Uterus (tissue), 4 donors: ENCODE data around the gene DENND1A. TPM values are rescaled to one million over a fixed set of nuclear protein-coding genes. Genes with fewer than 3 reads are reported as not detected.
A peak's percentile ranks its signal among the peaks of the same experiment; 100 is the strongest.
"Not testable (repeated sequence)": the region's sequence is repeated elsewhere in the genome, so short reads cannot be mapped to it uniquely, and the experiment has no call there.

Source experiments
- DNase-seq, 2 donors: peaks; one replicate each; pipeline ENCODE4 v3.0.0-alpha.2; 2019 to 2020
- H3K27ac ChIP-seq, 2 donors: fragments of 200-600 bp; sonication (generic); 1 replicate in 1 of 2; 2 replicates in 1 of 2; pipeline ENCODE4 v1.5.1; 2016 to 2018
- H3K27me3 ChIP-seq, 2 donors: fragments of 200-600 bp; sonication (generic); one replicate each; pipeline ENCODE4 v1.5.1; 2018 to 2019; ENCODE audit warnings: control low read depth in 1 of 2
- H3K36me3 ChIP-seq, 2 donors: fragments of 200-600 bp; sonication (generic); one replicate each; pipeline ENCODE4 v1.5.1; 2019; ENCODE audit warnings: control low read depth in 1 of 2
- H3K4me1 ChIP-seq, 2 donors: fragments of 200-600 bp; sonication (generic); one replicate each; pipeline ENCODE4 v1.5.1; 2018 to 2019; ENCODE audit warnings: control low read depth in 1 of 2
- H3K4me3 ChIP-seq, 2 donors: fragments of 200-600 bp; sonication (generic); 1 replicate in 1 of 2; 2 replicates in 1 of 2; pipeline ENCODE4 v1.5.1; 2018 to 2019; ENCODE audit warnings: mild to moderate bottlenecking in 1 of 2
- H3K9me3 ChIP-seq, 2 donors: fragments of 200-600 bp; sonication (generic); one replicate each; pipeline ENCODE4 v1.5.1; 2019; ENCODE audit warnings: control low read depth in 1 of 2
- POLR2A ChIP-seq, 2 donors: fragments of 450-650 bp; IDR thresholded peaks; one replicate each; pipeline ENCODE4 v1.6.1; 2016; ENCODE audit warnings: antibody characterized with exemption in 2 of 2, mild to moderate bottlenecking in 1 of 2, moderate library complexity in 1 of 2
- intact Hi-C: fragments of 100-400 bp; cut with DNase I; formaldehyde crosslinking; loops from one replicate; pipeline ENCODE4 v1.15.1; 2023; ENCODE audit warnings: low total_unique reads
- total RNA-seq, 4 donors: library from RNA; depleted of rRNA in 3 of 4; stranded (reverse); fragments of >200 nt in 3 of 4; gene quantifications; one replicate each; pipeline versions ENCODE4 v1.1.0 to v1.2.4, GENCODE V29; 2014 to 2023
- TF ChIP-seq, protein P1 (sequence below), 4 experiments: fragments of 200-600 bp in 2 of 4; fragments of 450-650 bp in 2 of 4; sonication (generic) in 2 of 4; IDR thresholded peaks; one replicate each; pipeline ENCODE4 v1.5.1; 2016 to 2019; ENCODE audit warnings: antibody characterized with exemption in 4 of 4, mild to moderate bottlenecking in 2 of 4, moderate library complexity in 1 of 4
- donor health status: DM: yes; HTN: yes; CAD: no.

The DENND1A gene
- total RNA-seq, 4 donors from 2014 or later: 10.8 to 34.5 (median 22.6) TPM

DNA sequence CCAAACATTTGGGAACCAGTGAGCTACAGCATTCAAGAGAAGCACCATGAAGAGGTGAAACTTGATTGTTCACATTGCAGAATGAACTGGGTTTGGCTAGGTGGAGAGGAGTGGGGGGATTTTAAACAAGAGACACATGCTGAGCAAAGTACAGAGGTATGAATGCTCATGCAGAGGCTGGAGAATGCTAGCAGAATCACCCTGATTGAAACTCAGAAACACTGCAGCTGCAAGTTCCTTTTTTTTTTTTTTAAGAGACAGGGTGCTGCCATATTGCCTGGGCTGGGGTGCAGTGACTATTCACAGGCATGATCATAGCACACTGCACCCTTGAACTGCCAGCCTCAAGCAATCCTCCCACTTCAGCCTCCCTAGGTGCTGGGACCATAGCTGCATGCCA is 35.1 kb downstream of the DENND1A start:
- Histone ChIP-seq H3K4me3 (no peak overlapping the region), H3K27ac (no peak overlapping the region), H3K27me3 (no peaks in the 10 kb centered on the region), H3K36me3 (no peaks in the 10 kb centered on the region), H3K9me3 (no peaks in the 10 kb centered on the region), H3K4me1 (peaks cover 0 to 5% of the 10 kb centered on the region in 2 donors)
- intact Hi-C loops: no loop called here
- DNase-seq: no peak
- no peak for TF ChIP-seq POLR2A (IDR thresholded peaks at IDR 0.05)
- TF ChIP-seq, protein P1, sequence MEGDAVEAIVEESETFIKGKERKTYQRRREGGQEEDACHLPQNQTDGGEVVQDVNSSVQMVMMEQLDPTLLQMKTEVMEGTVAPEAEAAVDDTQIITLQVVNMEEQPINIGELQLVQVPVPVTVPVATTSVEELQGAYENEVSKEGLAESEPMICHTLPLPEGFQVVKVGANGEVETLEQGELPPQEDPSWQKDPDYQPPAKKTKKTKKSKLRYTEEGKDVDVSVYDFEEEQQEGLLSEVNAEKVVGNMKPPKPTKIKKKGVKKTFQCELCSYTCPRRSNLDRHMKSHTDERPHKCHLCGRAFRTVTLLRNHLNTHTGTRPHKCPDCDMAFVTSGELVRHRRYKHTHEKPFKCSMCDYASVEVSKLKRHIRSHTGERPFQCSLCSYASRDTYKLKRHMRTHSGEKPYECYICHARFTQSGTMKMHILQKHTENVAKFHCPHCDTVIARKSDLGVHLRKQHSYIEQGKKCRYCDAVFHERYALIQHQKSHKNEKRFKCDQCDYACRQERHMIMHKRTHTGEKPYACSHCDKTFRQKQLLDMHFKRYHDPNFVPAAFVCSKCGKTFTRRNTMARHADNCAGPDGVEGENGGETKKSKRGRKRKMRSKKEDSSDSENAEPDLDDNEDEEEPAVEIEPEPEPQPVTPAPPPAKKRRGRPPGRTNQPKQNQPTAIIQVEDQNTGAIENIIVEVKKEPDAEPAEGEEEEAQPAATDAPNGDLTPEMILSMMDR (IDR thresholded peaks at IDR 0.05): no peak

DNA sequence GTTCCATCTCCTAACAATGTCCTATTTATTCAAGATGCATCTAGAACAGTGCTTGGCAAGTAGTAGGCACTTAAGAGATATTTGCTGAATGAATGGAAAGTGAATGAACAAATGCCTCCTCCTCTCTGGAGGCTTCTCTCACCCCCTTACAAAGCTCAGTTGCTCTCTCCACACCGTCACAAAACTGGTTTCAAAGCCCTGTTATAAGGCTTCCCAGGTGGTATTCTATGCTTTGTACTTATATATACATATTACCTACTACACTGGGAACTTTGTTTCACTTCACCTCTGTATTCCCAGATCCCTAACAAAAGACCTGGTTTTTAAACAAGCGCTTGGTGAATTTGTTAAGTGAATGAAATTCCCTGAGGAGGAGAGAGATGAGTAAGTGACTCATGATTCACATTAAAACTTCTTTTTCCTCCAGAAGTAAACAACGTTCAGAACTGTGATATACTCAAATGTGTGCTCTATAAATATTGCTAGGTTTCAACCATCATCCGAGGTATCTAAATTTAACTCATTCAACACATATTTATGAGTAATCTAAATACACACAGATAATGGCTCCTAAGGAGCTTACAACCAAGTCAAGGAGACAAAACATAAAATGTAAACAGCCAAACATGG is 36.0 kb downstream of the DENND1A start:
- TF ChIP-seq POLR2A (IDR thresholded peaks at IDR 0.05): no peak
- TF ChIP-seq, protein P1 (IDR thresholded peaks at IDR 0.05): no peak
- intact Hi-C loops: no loop called here
- H3K9me3 ChIP-seq: no peaks in the 10 kb centered on the region
- peak overlapping the region in 1 of 2 donors; percentile 45 for H3K27ac ChIP-seq
- peaks cover 0 to 5% of the 10 kb centered on the region in 2 donors for H3K4me1 ChIP-seq
- no peaks in the 10 kb centered on the region for H3K36me3 ChIP-seq
- no peak for DNase-seq
- no peaks in the 10 kb centered on the region for H3K27me3 ChIP-seq
- H3K4me3 ChIP-seq: no peak overlapping the region

DNA sequence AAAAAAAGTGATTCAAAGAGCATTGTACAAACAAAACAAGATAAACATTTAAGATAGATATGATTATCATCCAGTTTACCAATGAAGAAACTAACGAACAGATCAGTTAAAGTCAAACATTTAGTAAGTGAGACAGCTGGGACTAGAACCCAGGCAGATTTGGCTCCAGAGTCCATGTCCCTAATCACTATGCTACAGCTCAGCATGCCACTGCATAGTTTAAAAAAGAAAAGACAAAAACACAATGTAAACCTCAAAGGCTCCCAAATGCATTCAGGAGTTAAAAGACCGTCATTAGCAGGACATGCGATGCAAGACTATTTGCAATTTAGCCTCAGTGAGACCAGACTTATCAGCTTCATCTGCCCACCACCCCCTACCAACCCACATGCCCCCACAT is 36.8 kb downstream of the DENND1A start:
- H3K4me3 ChIP-seq: no peak overlapping the region
- H3K36me3 ChIP-seq: no peaks in the 10 kb centered on the region
- TF ChIP-seq, protein P1 (IDR thresholded peaks at IDR 0.05): no peak
- no peak for TF ChIP-seq POLR2A (IDR thresholded peaks at IDR 0.05)
- no peaks in the 10 kb centered on the region for H3K9me3 ChIP-seq
- no peaks in the 10 kb centered on the region for H3K27me3 ChIP-seq
- no peak for DNase-seq
- intact Hi-C loops: no loop called here
- H3K4me1 ChIP-seq: peaks cover 0 to 5% of the 10 kb centered on the region in 2 donors
- peak overlapping the region in 1 of 2 donors; percentile 45 for H3K27ac ChIP-seq

DNA sequence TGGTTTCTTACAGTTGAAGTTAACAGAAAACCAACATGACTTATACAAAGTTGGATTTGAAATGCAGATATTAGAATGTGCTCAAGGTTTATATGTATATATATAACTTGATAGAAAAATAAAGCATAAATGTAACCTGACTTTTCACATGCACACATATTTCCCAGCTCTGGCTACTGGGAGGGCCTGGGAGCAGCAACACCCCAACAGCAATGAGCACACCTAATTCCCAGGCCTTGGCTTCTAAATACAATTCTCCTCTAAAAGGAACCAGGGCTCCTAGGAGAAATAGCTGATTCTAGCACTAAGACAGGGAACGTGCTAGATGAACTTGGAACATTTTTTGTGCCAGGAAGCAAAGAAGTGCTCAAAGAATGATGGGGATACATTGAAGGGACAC is 42.1 kb downstream of the DENND1A start:
- no peaks in the 10 kb centered on the region for H3K27me3 ChIP-seq
- intact Hi-C loops: no loop called here
- H3K36me3 ChIP-seq: no peaks in the 10 kb centered on the region
- H3K4me1 ChIP-seq: no peaks in the 10 kb centered on the region
- H3K4me3 ChIP-seq: no peak overlapping the region
- no peak overlapping the region for H3K27ac ChIP-seq
- TF ChIP-seq, protein P1 (IDR thresholded peaks at IDR 0.05): no peak
- no peak for TF ChIP-seq POLR2A (IDR thresholded peaks at IDR 0.05)
- no peak for DNase-seq
- H3K9me3 ChIP-seq: no peaks in the 10 kb centered on the region

DNA sequence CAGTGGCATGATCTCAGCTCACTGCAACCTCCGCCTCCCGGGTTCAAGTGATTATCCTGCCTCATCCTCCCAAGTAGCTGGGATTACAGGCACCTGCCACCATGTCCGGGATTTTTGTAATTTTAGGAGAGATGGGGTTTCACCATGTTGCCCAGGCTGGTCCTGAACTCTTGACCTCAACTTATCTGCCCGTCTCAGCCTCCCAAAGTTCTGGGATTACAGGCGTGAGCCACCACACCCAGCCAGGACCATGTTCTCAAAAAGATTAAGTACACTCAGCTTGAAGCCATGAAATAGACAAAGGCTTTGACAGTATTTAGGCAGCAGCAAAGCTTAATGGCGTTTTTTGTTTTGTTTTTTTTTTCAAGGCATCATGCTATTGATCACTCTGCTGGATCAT is 44.1 kb downstream of the DENND1A start:
- H3K4me1 ChIP-seq, H3K4me3 ChIP-seq, H3K27ac ChIP-seq, H3K27me3 ChIP-seq, DNase-seq, H3K36me3 ChIP-seq, intact Hi-C loops, H3K9me3 ChIP-seq: not testable (repeated sequence)

DNA sequence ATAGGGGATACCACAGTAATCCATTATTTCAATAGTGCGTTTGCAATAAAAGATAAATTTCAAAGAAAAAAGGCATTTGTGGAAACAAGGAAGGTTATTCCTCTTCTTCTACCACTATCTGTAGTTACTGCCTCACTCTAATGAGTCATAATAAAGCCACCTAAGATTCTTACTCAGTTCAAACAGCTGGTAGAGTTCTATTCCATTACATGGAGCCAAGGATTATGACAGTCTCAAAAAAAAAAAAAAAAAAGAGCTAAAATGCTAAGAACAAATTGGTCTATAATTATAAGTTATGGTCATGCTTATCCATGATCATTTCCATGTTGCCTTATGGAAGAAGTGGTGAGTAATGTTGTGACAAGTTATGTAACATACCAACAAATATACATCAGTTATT is 46.3 kb downstream of the DENND1A start:
- Histone ChIP-seq H3K27ac (no peak overlapping the region), H3K4me1 (no peaks in the 10 kb centered on the region), H3K27me3 (no peaks in the 10 kb centered on the region), H3K9me3 (no peaks in the 10 kb centered on the region), H3K4me3 (no peak overlapping the region), H3K36me3 (no peaks in the 10 kb centered on the region)
- no peak for TF ChIP-seq POLR2A (IDR thresholded peaks at IDR 0.05)
- TF ChIP-seq, protein P1 (IDR thresholded peaks at IDR 0.05): no peak
- intact Hi-C loops: no loop called here
- no peak for DNase-seq
